GM18868 (cell line): ENCODE measurements around the gene VWA1.
"Not testable (repeated sequence)": the region's sequence is repeated elsewhere in the genome, so short reads cannot be mapped to it uniquely, and the experiment has no call there.

ENCODE experiments used
- ATAC-seq: cut with Tn5 transposase; IDR thresholded peaks from one replicate; pipeline ENCODE4 v1.9.1; 2021; ENCODE audit warnings: mild to moderate bottlenecking, moderate library complexity; ENCODE audit not compliant: unreplicated experiment

Gene VWA1

GRCh38 chr1:1482856-1483255 is 47.4 kb downstream of the VWA1 start:
- ATAC-seq = no peak

- no peak for ATAC-seq
Observed at GRCh38 chr1:1483714-1484113, 48.2 kb downstream of the VWA1 start.

- ATAC-seq = not testable (repeated sequence)
Observed at GRCh38 chr1:1484976-1485750, 49.7 kb downstream of the VWA1 start.

DNA sequence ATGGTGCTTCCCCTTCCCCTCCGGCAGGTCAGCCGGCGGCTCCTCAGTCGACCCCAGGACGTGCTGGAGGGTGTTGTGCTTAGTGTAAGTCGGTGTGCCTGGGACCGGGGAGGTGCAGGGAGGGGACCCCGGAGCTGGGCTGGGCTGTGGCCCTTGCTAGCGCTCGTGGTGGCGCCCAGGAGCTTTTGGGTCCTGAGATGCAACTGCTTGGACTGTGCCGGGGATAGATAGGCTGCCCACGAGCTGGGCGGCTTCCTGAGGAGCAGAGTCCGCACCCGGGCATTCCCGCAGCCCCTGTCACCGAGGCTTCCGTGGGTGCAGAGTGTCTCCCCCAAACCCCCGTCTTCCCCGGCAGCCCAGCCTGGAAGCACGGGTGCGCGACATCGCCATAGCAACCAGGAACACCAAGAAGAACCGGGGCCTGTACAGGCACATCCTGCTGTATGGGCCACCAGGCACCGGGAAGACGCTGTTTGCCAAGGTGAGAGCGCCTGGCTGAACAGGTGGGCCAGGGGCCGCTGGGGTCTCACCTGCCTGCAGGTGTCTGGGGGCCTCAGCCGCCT is 50.3 kb downstream of the VWA1 start:
- not testable (repeated sequence) for ATAC-seq

DNA sequence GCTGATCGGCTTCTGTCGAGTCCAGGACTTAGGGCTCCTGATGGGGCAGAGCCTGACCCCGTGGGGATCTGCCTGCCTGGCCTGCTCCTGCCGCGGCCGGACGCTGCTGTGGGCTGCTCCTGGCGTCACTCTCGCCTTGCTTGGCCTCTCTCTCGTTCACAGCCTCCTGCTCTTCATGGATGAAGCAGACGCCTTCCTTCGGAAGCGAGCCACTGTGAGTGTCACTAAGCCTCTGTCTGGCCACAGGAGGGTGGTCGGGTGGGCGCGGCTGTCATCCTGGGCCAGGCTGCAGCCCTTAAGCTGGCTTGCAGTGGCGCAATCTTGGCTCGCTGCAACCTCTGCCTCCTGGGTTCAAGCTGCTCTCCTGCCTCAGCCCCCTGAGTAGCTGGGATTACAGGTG is 52.2 kb downstream of the VWA1 start:
- no peak for ATAC-seq

DNA sequence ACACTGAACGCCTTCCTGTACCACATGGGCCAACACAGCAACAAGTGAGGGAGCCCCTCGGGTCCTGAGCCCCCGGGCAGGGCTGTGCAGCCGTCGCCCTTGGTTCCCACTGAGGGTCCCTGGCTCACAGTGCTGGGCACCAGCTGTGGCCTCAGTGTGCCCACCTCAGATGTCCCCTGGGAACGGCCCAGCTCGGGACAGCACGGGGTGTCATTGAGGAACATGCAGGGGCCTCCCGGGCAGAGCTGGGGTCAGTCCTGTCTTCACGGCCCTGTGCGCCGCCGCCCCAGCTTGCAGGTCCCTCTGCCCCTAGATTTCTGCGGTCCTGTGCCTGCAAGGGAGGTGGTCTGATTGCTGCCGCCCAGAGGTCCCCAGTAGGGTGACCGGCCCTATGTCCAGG is 53.7 kb downstream of the VWA1 start:
- no peak for ATAC-seq

- ATAC-seq = no peak
Observed at GRCh38 chr1:1489861-1490260, 54.4 kb downstream of the VWA1 start.

GRCh38 chr1:1490633-1491230 is 55.2 kb downstream of the VWA1 start:
- ATAC-seq = no peak

DNA sequence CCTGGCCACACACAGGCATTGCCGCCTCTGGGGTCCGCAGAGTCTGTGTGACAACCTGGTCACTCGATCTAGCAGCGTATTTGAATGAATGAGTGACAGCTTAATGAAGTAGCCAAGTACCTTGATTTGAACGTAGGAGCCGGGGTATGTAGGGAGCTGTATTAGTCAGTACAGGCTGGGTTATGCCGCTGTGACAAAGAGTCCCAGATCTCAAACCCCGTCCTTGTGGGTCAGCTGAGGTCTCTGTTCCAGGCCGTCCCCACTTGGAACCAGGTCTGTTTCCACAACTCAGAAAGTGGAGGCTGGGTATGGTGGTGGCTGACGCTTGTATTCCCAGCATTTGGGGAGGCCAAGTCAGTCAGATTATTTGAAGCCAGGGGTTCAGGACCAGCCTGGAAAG is 56.1 kb downstream of the VWA1 start:
- ATAC-seq = no peak
